22Rv1 (cell line): Measurements from ENCODE around the gene GTPBP4.

Experiments used
- H3K27ac ChIP-seq: fragments of 450-650 bp; 2 replicates; pipeline ENCODE4 v1.5.1; 2017
- ZFX ChIP-seq: fragments of 450-650 bp; IDR thresholded peaks from 2 replicates; pipeline ENCODE4 v1.6.1; 2017; ENCODE audit warnings: antibody characterized with exemption, borderline replicate concordance
- TF ChIP-seq, protein P1 (sequence below): fragments of 450-650 bp; IDR thresholded peaks from 2 replicates; pipeline ENCODE4 v1.5.1; 2017; ENCODE audit warnings: mild to moderate bottlenecking

Gene GTPBP4

DNA sequence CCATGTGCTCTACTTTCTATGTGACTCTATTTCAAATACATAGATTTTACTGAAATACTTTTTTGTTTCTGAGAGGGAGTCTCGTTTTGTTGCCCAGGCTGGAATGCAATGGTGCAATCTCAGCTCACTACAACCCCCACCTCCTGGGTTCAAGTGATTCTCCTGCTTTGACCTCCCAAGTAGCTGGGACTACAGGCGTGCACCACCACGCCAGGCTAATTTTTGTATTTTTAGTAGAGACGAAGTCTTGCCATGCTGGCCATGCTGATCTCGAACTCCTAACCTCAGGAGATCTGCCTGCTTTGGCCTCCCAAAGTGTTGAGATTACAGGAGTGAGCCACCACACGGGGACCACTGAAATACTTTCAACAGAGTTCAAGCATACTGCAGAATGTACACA is 57.2 kb downstream of the GTPBP4 start:
- TF ChIP-seq, protein P1, sequence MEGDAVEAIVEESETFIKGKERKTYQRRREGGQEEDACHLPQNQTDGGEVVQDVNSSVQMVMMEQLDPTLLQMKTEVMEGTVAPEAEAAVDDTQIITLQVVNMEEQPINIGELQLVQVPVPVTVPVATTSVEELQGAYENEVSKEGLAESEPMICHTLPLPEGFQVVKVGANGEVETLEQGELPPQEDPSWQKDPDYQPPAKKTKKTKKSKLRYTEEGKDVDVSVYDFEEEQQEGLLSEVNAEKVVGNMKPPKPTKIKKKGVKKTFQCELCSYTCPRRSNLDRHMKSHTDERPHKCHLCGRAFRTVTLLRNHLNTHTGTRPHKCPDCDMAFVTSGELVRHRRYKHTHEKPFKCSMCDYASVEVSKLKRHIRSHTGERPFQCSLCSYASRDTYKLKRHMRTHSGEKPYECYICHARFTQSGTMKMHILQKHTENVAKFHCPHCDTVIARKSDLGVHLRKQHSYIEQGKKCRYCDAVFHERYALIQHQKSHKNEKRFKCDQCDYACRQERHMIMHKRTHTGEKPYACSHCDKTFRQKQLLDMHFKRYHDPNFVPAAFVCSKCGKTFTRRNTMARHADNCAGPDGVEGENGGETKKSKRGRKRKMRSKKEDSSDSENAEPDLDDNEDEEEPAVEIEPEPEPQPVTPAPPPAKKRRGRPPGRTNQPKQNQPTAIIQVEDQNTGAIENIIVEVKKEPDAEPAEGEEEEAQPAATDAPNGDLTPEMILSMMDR = no peak
- no peak for TF ChIP-seq ZFX
- H3K27ac ChIP-seq = peak overlapping the region; percentile 38

DNA sequence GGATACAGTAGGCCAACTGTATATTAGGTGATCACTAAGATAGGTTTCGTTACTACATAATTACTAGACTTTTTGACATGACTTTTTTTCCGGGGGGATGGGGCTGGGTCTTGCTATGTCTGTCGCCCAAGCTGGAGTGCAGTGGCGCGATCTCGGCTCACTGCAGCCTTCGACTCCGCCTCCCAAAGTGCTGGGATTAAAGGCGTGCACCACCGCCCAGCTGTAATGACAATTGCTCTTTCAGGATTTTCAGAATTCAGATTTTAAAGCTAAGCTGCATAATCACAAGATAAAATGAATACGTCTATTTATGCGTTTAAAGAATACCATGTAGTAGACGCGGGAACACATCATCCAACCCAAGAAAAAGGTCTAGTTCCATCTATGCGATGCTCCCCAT is 59.7 kb downstream of the GTPBP4 start:
- peak overlapping the region; percentile 96 for H3K27ac ChIP-seq
- TF ChIP-seq, protein P1 = no peak
- TF ChIP-seq ZFX = no peak

DNA sequence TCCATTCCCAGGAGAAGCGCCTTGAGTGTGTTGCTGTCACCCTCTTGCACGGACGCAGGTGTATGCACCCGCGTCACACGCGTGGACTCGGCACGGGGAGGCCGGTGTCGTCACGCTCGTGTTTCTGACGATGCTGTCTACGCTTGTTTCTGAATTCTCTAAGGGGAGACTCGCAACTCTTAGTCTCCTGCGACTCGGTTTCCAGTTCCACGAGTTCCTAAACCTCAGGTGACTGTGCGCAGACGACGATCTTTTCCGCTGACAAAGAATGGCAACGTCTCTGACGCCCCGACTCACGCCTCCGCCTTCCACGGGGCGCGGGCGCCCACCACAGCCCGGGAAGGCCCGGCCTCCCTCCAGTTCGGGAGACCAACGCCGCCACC is 60.1 kb downstream of the GTPBP4 start:
- peak overlapping the region; percentile 96 for H3K27ac ChIP-seq
- no peak for TF ChIP-seq ZFX
- TF ChIP-seq, protein P1 = no peak

DNA sequence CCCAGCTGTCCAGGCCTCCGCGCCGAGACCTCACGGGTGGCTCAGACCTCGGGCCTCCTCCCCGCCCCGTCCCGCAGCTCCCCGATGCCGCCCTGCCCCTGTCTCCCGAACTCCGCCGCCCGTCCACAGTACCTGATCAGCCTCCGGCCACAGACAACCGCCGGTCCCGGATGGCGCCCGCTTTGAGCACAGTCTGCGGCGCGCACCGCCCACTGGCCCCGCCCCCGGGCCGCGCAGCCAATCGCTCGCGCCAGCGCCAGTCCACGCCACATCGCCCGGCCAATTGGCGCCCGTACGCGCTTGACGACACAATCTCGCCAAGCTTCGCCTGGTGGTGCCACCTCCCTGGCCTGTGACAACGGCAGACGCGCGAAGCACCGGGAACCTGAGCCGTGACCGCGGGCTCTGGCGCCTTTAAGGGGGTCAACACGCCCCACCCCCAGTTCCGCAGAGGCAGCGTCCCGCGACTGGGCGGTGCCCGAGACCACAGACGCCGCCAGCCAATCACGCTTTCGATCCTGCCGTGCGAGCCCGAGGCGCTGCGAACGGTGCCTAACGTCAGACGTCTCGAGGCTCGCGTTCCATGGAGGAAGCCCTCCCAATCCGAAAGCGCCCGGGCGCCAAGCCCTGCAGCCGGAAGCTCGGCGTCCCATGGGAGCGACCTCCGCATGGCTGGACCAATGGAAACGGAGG is 60.6 kb downstream of the GTPBP4 start, which contains the start of gene IDI1:
TSS of gene IDI1 (minus strand) at position 388 of the 693 bp plus-strand sequence. CDS start at position 272, 116 bp downstream.
- H3K27ac ChIP-seq = peak within 1 kb of the TSS; percentile 96
- TF ChIP-seq, protein P1 = no peak
- no peak for TF ChIP-seq ZFX

DNA sequence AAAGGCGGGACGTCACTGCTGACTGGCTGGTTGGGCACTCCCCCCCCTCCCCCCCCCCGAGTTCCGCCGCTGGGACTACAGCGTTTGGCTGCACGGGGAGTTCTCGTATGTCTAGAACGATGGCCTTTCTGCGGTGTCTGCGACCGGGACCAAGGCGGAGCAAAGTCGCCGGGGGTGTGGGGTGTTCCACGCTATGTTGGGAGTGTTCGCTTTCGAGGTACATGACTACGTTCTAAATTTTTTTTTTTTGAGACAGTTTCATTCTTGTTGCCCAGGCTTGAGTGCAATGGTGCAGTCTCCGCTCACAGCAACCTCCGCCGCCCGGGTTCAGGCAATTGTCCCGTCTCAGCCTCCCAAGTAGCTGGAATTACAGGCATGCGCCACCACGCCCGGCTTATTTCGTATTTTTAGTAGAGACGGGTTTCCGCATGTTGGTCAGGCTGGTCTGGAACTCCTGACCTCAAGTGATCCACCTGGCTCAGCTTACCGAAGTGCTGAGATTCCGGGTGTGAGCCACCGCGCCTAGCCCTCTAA is 61.3 kb downstream of the GTPBP4 start:
- H3K27ac ChIP-seq = peak overlapping the region; percentile 96
- TF ChIP-seq, protein P1 = no peak
- TF ChIP-seq ZFX = no peak

DNA sequence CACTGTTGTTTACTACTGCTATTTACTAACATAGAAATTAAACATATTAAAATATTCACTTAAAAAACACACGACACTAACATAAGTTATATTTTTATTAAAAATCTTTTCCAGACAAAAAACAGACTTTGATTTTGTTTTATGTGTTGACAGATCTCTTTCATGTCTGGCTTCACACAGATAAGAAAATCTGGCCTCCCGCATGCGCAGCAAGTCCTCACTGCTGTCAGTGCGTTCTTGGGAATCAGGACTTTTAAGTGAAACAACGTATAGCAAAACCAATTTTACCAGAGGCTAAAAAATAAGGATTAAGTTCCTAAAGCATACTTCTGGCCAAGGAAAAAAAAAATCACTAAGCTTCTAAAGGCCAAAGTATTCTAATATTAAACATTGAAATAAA is 61.9 kb downstream of the GTPBP4 start:
- H3K27ac ChIP-seq = peak overlapping the region; percentile 96
- TF ChIP-seq, protein P1 = no peak
- TF ChIP-seq ZFX = no peak

DNA sequence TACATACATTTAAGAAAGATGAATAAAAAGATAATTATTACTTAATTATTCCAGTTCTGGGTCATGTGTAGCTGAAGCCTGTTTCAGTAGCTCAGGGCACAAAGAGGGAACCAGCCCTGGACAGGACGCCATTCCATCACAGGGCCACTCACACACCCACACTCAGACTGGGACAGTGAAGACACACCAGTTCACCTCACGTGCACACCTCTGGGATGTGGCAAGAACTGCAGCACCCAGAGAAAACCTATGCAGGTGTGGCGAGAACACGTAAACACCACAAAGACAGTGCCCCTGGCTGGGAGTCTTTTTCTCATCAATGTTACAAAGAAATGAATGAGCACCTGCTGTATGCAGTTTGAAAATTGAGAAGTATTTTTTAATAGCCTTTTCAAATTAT is 62.3 kb downstream of the GTPBP4 start:
- no peak for TF ChIP-seq ZFX
- TF ChIP-seq, protein P1 = no peak
- H3K27ac ChIP-seq = peak overlapping the region; percentile 96
